GM19455 (cell line): ENCODE measurements around the gene UBE2U.
"Not testable (repeated sequence)": the region's sequence is repeated elsewhere in the genome, so short reads cannot be mapped to it uniquely, and the experiment has no call there.

Source experiments
- ATAC-seq: cut with Tn5 transposase; IDR thresholded peaks from one replicate; pipeline ENCODE4 v1.9.1; 2021; ENCODE audit not compliant: unreplicated experiment

The UBE2U gene

DNA sequence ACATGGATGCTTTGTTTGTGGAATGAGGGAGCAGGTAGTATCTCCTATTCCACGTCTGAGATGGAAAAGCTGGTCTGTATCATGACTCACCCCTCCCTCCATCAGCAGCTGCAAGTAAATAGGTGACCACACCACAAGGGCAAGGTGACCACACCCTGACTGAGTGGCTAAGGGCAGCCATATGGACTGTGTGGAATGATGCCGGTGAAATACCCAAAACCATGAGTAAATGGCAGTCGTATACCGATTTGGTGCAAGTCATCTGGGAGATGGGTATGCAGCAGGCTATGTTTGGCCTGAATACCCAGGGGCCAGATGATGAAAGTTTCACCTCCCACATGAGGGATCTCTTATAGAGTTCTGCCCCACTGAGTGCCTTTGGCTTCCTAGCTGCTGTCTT lies 15.8 kb upstream of the UBE2U start:
- no peak for ATAC-seq

DNA sequence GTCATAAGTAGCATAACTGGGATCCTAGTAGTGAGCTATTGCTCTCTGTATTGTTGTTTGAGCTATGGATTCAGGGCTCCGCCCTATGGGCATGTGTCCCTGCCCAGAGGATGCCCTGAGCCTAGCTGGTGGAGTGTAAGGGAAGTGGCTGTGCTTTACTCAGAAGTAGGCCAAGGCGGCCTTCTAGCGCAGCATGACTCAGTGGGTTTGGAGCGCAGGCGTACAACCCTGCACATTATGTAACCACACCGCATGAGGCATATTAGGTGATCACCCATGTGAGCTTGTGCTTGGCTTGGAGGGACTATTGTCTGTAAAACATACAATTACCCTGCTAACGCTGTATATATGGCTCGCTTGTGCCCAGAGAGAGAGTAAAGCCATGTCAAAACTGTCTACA lies 11.1 kb upstream of the UBE2U start:
- ATAC-seq, result no peak

DNA sequence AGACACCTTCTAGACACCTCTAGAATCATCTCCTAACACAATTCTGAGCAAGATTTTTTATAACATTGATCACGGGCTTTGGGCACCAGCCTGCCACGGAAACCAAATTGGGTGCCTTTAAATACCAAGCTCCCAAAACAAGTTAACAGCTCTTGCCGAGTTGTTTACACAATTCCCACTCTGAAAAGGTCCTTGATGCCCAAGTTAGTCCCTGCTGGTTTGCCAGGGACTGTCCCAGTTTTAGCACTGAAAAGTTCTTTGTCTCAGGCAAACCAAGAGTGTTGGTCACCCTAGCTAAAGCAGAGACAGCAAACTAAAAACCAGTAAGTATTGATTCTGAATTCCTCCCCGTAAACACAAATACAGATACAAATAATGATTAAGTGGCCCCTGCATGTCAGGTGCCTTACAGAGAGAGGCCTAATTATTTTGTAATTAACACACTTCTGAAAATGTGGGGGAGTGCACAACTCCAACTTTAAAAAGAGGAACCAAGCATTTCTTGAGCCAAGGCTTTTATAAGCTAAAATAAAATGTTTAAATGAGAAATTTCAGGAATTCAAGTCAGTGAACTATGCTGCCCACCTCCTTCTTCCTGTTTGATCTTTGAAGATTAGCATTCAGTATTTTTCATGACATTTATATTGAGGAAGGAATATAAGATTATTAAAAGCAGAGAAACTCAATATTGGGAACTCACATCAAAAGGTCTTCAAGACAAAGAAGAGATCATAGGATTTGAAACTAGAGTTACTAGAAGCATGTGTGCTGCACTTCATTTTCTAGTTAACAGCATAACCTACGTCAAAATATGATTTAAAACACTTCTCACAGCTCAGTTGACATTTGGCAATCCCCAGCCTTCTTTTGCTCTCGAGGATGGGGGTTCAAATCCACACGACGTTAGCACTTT lies 9.0 kb upstream of the UBE2U start:
- ATAC-seq, result no peak

DNA sequence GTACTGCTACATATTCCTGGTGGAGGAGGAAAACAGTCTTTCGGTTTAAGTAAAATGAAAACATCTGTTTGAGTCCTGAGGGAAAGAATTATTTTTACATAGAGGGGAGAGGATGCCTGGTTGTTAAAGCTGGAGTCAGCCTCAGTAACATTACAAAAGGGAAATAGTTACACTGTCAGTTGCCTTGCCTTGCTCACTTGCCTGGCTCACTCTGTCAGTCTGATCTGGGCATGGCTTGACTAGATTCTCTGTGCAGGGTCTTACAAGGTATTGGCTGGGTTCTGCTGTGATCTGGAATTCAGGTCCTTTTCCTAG lies 8.4 kb upstream of the UBE2U start:
- ATAC-seq, result no peak

DNA sequence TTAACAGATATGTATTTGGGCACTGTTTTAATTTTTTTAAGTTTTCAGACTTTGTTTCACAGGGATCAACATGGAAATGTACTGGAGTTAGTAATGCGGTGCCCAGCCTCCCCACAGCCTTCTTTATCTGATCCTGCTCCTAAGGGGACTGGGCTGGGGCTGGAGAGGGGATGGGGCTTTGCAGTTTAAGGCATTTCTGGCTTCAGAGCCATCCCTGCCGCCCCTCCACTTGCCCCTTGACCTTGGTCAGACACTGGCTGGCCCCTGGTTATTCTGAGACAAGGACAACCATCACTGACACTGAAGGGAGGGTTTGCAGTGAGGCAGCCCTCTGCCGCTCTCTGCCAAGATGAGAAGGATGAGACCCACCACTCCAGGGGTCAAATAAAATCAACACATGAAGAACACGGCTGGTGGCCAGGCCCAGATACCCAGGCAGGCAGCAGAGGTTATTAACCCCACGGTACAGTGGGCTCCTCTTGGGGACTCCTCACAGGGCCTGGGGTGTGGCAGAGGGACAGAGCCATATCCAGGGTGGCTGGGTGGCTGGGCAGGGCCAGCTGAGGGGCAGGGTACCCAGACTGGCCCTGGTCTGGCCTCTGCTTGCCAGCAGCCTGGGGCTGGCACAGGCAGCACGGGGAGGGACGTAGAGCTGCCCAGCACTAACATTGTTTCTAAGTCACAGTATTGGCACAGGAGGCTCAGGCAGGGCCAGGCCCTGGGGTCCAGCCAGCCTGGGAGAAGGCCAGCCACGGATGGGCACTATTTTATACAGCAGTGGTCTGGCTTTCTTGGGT lies 7.2 kb upstream of the UBE2U start:
- ATAC-seq, result no peak

DNA sequence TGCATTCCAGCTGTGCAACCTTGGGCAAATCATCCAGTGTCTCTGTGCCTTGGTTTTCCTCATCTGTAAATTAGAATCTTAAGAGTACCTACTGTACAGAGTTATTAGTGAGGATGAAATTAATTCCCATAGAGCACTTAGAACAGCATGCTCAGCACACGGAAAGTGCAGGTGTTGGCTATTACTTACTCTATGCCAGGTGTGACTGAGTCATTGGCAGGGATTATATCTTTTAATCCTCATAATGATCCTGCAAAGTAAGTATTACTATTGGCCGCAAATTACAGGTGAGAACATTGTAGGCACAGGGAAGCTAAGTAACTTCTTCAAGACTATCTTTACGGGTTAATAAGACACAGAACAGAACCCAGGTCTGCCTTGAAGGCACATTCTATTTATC lies 6.3 kb upstream of the UBE2U start:
- ATAC-seq, result no peak

DNA sequence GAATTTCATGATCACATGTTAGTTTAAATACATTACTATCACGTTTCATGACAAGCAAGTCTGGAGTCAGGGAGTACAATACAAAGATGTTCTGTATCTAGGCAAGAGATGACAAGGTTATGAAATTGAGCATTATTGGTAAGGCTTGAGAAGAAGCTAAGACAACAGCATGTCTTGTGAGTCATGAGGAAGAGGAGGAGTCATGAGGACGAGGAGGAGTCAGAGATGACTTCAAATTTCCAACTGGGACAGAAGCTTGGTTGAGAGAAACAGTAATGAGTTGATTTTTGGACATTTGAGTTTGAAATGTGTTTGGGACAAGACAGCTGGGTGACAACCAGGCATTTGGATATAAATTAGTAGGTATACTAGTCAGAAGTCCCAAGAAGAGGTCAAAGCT lies 4.3 kb upstream of the UBE2U start:
- ATAC-seq, result no peak

DNA sequence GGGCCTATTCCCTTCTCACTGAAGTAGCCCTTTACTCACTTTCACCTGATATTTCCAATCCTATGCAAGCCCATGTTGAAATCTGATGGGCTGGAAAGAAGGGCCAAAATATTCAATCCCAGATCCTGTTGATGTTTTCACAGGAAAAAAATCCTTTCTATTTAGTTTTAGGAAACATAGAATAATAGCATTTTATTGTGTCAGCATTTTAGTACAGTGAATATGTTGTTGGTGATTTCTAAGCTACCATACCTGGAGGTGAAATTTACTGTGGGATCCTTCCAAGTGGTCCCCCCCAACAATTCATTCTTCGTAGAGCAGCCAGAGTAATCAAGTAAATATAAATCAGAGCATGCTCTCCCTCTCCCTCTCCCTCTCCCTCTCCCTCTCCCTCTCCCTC lies 3.4 kb upstream of the UBE2U start:
- ATAC-seq, result no peak

DNA sequence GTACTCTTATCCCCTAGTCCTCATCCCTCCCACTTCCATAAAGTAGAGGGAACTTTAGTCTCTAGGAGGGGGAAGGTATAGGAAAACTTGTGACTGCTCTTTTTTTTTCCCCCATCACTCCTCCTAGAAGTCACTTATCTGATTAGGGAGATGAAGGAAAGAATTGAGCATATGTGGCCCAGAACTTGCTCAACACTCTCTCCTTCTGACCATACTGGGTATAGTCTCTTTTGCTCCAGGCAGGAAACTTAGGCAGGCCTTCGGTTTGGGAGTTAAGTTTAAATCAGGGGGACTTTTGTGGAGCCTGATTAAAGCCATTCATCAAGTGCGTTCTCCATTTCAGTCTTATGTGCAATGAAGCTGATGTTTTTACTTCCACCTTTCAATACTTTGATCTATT lies 5.8 kb downstream of the UBE2U start:
- ATAC-seq, result no peak

DNA sequence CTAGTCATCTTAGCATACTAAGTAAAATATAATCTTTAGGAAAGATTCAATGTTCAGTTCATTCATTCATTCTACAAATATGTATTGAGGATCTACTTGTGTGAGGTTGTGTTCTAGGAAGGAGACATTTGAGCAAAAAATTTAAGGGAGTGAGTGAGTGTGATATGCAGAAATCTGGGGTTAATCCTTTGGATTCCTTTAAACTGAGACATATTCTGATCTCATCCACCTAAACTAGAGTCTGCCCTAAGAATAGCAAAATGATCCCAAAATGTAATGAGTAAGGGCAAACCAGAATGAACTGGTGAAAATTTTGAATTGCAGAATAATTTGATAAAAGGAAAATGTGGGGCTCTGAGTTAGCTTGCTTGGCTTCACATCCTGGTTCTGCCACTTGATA lies 8.6 kb downstream of the UBE2U start:
- no peak for ATAC-seq

DNA sequence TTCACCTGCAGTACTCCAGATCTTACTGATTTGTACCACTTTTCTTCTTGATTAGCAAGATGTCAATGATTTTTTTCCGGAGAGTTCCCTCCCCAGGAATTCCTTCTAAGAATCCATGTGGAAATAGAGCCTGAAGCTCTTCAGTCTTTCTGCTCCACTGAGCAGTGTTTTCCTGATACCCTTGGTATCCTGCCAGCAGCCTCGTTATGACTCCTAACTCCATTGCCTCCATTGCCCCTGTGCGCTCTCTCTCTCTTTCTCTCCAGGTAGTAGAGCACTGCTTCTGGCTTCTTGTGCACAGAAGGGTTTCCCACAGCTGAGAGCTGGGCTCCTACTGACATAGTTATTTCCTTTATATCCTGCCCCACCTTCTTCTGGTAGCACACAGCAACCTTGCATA lies 12.2 kb downstream of the UBE2U start:
- ATAC-seq, result no peak

DNA sequence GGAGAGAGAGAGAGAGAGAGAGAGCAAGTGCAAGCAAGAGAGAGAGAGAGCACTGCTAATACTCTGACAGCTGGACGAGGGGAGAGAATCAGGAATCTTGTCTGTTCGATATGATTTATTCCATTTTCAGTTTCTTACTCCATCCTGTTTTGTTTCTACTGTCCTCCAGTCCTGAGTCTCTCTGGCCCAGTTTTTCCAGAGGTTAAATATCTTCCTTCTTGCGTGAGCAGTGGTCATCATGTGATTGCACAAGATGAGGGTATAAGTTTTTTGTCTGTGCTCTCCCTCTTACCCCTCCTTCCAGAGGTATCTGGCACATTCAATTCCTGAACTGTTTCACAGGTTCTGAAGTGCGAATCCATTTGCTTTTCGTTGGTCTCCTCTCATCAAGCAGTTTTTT lies 16.8 kb downstream of the UBE2U start:
- no peak for ATAC-seq

DNA sequence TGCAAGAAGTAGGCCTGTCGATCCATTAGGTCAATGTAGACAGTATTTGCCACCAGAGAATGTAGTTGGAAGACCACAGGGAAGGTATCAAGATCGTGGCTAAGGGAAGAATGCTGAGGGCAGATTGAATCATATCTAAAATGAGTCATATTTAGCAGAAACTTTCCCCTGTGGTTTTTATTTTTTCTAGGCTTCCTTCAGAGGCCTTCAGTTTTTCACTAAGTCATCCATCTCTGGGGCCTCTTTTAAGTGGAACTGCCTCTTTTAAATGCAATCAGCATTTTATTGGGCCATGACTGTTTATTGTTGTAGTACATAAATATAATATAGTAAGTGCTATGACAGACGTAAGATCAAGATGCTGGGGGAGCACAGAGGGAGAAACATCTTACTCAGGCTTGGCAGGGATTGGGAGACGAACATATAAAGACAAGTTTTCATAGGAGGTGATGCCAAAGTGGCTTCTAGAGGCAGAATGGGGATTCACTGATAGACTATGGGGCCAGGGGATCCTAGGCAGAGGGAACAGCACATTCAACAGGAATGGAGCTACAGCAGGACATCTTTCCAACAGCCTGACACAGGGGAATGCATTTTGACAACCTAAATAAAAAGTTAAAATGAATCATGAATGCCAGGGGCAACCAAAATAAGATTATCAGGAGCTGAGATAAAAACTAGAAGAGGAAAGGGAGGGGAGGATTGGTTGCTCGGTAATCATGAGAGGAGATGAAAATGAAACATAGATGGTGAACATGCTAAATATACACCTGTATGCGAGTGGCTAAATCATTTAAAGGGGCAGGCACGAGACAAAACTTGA lies 20.1 kb downstream of the UBE2U start:
- peak; percentile 69 for ATAC-seq

DNA sequence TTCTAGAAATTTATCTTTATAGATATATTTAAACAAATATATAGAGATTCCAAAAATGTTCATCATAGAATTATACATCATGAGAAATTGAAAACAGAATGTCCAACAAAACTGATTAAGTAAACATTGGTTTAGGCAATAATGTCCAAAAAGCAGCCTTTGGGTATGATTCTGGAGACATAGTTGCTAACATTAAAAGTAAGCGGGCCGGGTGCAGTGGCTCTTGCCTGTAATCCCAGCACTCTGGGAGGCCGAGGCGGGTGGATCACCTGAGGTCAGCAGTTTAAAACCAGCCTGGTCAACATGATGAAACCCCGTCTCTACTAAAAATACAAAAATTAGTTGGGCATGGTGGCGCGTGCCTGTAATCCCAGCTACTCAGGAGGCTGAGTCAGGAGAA lies 20.8 kb downstream of the UBE2U start:
- not testable (repeated sequence) for ATAC-seq

DNA sequence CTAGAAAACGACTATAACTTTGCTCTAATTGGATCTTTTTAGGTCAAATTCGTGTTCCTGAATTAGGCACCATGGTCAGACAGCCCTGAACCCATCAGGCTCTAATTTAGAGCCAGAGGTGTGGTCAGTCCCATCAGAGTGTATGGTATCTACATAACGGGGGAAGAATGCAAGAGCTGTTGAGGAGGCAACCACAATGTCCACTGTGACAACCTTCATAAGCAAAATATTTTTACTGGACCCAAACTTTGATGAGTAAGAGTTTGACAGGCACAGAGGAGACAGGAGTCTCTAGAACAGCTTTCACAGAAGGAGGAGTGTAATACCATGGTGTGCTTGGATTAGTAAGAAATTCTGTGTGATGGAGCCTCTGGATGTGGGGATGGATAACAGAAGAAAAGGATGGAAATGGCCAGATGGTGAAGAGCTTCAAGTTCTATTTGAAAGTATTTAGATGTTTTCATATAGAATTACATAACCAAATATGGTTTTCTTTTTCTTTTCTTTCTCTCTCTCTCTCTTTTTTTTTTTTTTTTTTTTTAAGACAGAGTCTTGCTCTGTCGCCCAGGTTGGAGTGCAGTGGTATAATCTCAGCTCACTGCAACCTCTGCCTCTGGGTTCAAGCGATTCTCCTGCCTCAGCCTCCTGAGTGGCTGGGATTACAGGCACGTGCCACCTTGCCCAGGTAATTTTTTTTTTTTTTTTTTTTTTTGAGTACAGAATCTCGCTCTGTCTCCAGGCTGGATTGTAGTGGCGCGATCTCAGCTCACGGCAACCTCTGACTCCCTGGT lies 24.9 kb downstream of the UBE2U start:
- no peak for ATAC-seq

DNA sequence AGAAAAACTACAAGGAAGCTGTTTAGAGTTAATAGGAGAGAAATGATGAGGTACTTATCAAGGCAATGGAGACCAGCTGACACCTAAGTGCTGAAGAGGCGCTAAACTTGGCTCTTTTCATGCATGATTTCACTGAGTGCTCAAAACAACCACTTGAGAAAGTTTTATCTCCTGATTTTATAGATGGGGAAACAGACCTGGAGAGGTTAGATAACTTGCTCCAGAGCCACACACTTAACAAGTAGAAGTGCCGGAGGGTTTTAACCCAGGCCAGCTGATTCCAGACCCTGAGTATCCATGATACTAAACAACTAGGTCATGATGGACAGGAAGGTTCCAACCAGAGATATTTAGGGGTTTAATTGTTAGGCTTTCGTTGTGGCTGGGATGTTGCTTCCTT lies 25.9 kb downstream of the UBE2U start:
- ATAC-seq, result no peak

DNA sequence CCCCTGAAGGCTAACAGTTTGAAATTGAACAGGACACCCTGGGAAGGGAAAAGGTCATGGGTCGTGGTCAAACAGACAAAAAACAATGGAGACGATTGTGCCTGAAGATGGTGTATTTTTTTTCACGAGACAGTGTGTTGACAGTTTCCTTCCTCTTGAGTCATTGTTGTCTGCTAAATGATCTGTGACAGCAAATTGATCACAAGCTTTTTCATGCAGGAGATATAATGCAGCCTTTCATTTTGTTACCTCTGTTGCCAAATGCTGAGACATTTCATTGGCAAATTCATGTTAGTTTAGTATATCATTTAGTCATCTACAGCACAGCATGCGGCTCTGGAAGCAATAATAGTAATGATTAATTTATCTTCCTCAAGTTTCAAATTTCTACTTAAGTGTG lies 27.7 kb downstream of the UBE2U start:
- no peak for ATAC-seq

DNA sequence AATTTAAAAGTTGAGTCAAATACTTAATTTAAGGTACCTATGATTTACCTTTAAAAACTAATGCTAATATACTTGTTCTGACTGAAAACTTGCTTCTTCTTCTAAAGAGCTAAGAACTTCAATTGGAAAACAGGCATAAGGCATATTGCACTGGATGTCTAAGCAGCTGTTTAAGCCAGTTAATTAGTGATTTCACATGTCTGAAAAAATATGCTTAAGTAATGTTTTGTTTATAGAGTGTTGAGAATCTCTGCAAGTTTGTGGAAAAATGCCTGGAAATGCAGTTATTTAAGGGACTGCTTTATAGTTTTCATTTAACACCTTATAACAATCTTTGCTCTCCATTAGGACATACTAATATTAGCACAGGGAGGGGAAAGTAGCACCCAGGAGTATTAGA lies 28.2 kb downstream of the UBE2U start:
- ATAC-seq, result no peak

DNA sequence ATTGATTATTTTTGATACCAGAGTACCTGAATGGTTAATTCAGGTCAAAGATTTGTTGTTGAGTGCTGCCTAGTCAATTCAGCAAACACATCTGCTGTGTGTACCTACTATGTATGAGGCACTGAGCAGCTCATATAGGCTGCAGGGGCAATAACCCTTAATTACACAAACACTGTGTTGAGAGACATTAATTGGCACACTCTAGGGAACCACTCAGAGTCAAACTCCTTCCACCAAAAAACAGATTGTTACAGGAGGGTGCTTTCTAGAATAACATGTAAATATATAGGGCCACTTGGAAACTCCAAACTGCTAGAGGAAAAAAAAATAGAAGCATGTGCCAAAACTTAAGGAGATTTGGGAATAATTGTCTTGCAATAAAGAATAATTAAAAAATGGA lies 31.3 kb downstream of the UBE2U start:
- no peak for ATAC-seq

DNA sequence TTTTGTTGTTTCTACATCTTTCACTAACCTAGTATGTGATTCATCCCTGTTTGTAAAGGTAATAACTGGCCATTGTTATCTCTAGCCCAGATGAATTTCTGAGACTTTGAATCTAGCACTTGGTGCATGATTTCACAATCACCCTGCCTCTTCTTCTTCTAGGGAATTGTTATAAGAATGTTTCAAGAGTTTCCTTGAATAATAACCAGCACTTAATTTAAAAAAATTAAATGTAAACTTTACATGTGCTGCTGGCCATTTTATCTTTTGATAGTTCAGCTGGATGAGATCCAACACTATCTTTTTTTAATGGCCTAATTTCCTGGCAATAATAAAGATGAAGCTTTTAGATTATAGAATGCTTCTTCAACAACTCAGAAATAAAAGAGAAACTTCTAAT lies 31.8 kb downstream of the UBE2U start:
- no peak for ATAC-seq

DNA sequence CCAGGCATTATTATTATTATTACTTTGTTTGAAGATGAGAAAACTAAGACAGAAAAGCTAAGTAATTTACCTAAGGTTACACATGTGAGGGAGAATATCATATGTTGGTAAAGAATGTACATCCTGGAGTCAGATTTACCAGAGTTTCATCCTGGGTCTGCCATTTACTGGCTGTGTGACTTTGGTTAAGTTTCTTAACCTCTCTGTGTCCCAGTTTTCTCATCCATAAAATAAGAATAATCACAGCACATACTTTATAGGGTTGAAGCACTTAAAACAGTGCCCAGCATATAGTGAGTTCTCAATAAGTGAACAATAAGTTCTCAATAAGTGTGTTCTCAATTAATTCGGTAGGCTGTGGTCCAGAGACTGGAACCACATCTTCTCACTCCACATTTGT lies 32.5 kb downstream of the UBE2U start:
- no peak for ATAC-seq
